Stimulated activated CD4-positive, alpha-beta T cell treated with anti-CD3 and anti-CD28 coated beads, Interleukin-12 subunit alpha, Interleukin-12 subunit beta, amount 100 ng/mL, for 4 hours (primary cell): ENCODE measurements around the gene ZNF688.

ENCODE experiments used
- DNase-seq: peaks from one replicate; pipeline ENCODE4 v3.0.0-alpha.2; 2020

The ZNF688 gene

GRCh38 chr16:30585022-30585399, 13.5 kb upstream of the ZNF688 start:
- peak; percentile 17 for DNase-seq

DNA sequence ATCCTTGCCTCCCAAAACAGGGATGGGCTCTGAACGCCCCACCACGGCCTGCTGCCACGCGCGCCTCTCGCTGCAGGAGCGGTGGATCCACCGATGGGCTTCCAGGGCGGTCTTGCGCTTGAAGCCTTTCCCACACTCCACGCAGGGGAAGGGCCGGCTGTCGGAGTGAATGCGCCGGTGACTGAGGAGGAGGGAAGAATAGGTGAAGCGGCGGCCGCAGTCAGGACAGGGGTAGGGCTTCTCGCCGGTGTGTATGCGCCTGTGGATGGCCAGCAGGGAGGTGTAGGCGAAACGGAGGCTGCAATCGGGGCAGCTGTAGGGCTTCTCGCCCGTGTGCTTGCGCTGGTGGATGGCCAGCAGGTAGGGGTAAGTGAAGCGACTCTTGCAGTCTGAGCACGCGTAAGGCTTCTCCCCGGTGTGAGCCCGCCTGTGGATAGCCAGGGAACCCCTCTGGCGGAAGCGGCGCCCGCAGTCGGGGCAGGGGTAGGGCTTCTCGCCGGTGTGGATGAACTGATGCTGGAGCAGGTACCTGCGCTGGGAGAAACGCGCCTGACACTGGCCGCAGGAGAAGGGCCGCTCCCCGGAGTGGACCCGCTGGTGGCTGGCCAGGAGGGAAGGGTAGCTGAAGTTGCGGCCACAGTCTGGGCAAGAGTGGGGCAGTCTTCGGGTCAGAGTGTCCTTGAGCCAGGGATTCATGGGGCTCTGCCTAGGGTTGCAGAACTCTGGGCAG, 11.3 kb upstream of the ZNF688 start:
- no peak for DNase-seq

- DNase-seq: no peak
Measured at GRCh38 chr16:30581457-30581856, 9.9 kb upstream of the ZNF688 start.

DNA sequence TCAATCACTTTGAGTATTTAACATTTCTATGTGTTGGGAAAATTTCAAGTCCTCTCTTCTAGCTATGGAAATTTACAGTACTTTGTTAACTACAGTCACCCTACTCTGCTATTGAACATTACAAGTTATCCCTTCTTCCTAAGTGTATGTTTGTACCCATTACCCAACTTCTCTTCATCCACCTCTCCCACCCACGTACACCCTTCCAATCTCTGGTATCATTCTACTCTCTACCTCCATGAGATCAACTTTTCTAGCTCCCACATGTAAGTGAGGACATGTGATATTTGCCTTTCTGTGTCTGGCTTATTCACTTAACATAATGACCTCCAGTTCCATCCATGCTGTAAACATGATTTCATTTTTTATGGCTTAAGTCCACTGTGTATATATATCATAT, 3.2 kb upstream of the ZNF688 start:
- DNase-seq: no peak

- DNase-seq: no peak
Measured at GRCh38 chr16:30570636-30571444, 674 bp downstream of the ZNF688 start.

GRCh38 chr16:30569746-30570635, 1.5 kb downstream of the ZNF688 start:
- no peak for DNase-seq

DNA sequence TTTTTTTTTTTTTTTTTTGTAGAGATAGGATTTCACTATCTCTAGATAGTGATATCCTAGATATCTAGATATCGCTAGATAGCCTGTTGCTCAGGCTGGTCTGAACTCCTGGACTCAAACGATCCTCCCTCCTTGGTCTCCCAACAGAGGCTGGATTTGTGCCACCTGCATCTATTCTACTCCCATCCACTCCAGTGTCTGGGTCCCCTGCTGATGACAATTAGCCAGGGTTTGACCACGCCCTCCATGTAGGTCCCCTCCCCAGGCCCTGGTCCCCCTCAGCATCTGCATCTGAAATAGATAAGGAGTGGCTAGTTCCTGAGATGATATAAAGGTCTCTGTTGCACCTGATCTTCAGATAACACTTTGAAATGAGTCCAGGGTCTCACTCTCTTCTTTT, 2.2 kb downstream of the ZNF688 start:
- DNase-seq: no peak

DNA sequence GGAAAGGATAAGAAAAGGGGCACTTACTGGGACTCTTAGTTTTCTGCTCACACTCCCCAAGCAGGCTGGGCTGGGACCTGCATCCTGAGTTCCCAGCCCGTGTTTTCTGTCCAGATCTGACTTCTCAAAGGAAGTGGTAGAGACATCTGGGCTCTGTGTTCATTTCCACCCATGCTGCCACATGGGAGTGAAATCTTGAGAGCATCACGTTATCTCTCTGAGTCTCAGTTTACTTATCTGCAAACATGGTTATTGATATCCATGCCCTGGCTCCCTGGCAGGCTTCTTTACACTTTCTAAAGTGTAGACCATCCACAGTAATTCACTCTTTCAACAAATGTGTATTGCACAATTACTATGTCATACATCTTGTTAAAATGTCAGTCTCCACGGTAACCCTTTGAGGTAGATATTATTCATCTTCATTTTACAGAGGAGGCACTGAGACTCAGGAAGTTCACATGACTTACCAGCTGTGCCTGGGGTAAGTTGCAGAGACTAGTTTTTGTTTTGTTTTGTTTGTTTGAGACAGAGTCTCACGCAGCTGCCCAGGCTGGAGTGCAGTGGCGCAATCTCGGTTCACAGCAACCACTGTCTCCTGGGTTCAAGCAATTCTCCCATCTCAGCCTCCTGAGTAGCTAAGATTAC, 3.4 kb downstream of the ZNF688 start:
- DNase-seq: no peak

- DNase-seq: peak; percentile 54
Measured at GRCh38 chr16:30567160-30567990, 4.1 kb downstream of the ZNF688 start.

DNA sequence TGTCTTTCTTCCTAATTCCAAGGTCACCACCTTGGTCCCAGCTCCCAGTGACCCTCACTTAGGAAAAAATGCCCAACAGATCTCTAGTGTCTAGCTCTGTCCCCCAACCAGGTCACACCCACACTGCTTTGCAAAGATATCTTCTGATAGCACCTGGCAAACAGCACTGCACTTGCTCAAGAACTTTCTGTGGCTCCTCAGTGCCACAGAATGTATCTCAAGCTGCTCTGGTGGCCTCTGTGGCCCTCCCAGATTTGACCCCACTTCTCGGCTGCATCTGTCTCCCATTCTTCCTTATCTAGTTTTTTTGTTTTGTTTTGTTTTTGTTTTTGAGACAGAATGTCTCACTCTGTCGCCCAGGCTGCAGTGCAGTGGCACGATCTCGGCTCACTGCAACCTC, 5.0 kb downstream of the ZNF688 start:
- no peak for DNase-seq

DNA sequence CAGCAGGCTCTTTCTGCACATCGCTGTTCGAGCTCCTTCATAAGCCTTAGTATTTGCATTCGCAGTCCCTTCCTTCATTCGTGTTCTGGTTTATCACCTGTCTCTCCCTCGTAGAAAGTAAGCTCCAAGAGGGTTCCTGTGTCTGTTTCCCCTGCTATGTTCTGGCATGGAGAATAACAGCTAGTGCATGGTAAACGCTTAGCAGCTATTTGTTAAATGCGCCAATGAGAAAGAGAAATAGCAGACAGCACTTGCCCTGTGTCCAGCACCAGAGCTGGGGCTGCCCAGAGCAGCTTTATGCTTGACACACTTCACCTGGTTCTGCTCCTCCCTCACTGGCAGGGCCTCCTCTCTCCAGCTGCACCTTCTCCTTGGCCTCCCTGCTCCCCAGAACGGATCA, 5.5 kb downstream of the ZNF688 start:
- DNase-seq: no peak

GRCh38 chr16:30565526-30565925, 6.0 kb downstream of the ZNF688 start:
- no peak for DNase-seq

GRCh38 chr16:30562021-30562420, 9.5 kb downstream of the ZNF688 start:
- DNase-seq: no peak

DNA sequence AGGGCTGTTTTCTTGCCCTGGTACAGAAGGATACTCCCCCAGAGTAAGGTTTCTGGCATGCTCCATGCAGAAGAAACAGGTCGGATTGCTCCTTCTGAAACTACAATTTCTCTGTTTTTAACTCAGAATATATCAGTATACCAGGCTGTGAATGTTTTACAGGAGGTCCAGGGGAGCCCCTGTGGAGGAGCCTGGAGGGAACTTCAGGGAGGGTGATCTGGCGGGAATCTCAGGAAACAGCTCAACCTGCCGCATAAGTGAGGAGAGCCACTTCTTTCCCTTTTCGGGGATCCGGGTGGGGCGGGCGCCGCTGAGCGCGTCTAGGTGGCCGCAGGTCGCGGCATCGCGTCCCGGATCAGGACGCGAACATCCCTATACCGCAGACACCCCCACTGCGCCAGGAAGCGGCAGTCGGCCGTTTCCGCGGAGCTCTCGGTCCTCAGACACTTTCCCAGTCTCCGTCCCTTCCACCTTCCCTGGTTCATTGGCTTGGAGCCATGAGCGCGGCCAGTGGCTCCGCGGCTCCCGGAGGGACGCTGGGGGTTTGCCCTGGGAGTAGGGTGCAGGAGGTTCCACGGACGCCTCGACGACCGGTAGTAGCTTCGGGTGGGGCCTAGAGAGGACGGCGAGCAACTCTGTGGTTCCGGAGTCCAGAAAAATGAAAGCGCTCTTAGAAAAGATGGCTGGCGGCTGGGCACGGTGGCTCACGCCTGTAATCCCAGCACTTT, 10.3 kb downstream of the ZNF688 start:
- no peak for DNase-seq

- no peak for DNase-seq
Measured at GRCh38 chr16:30559690-30560089, 11.8 kb downstream of the ZNF688 start.

DNA sequence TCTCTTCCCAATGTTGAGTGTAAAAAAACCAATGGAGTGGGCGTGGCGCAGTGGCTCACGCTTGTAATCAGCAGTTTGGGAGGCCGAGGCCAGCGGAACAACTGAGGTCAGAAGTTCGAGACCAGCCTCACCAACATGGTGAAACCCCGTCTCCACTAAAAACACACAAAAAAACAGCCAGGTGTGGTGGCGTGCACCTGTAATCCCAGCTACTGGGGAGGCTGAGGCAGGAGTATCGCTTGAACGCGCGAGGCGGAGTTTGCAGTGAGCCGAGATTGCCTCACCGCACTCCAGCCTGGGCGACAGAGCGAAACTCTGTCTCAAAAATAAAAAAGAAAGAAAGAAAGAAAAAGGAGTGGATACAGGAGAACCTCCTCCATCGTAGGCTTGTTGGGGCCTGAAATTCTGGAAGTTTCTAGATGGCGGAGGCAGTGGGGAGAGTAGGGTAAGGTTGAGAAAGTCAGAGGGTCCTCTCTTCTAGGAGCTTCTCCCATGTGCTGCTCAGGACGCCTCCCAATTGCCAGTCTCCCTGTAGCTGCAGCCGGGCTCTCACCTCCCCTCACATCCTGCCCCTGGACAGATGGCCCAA, 12.6 kb downstream of the ZNF688 start:
- DNase-seq: no peak

DNA sequence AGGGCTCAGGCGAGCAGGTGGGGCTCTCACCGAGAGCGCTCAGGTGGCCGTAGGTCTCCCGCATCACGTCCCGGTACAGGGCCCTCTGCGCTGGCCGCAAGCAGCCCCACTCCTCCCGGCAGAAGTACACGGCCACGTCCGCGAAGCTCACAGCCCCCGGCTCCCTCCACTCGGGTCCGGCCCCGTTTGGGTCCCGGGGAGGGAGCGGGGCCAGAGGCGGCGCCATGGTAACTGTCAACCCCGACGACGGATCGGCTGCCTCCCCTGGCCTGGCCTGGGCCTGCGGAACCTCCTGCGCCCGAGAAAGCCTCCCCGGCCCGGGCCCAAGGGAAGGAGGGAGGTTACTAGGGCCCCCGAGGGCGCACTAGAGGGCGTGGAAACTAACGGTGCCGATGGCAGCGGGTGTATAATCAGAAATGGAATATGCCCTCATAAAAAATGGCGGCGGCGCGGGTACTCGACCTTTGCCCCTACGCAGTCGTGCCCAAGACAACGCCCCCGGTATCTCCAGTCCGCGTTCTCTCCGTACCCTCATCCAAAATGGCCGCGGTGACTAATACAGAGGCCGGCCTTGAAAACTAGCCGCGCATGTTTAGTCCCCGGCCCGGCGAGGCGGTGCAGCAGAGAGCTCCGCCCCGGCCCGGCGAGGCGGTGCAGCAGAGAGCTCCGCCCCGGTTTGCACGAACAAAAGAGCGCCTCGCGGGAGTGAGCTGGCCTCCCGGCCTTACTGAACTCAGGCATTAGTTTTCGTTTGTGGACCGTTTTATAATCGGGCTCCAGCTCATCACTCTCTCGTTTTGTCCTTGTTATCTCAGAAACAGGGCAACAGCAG, 13.3 kb downstream of the ZNF688 start, which contains the start of gene ZNF764:
ZNF764 (minus strand) TSS at position 418 of the 832 bp plus-strand sequence; CDS start at position 226, 192 bp downstream.
- DNase-seq: peak; percentile 92

DNA sequence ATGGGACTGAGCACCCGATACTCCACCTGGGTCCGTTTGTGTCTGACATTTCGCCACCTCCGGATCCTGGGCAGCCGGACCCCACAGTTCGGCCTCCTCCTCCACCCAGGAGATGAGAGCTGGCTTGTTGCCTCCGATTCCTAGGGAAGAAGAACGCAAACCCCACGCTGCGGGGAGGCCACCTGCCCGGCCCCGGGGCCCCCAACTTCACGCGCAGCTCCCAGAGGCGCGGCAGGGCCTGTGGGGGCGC, 13.9 kb downstream of the ZNF688 start:
- no peak for DNase-seq

GRCh38 chr16:30556125-30556473, 15.4 kb downstream of the ZNF688 start:
- no peak for DNase-seq
